GM20431 (cell line): ENCODE results near the gene MXRA7.

Experiments
- in situ Hi-C: fragments of 300-500 bp; cut with MseI, MboI; formaldehyde crosslinking; loops from one replicate; pipeline ENCODE4 v1.15.0; 2020; ENCODE audit warnings: low sequenced_read_pairs; ENCODE audit not compliant: unreplicated experiment

MXRA7 gene

GRCh38 chr17:76682296-76682695, 28.5 kb downstream of the MXRA7 start:
- in situ Hi-C loops = no loop called here

- in situ Hi-C loops = no loop called here
Measured at GRCh38 chr17:76681222-76682137, 29.3 kb downstream of the MXRA7 start.

- in situ Hi-C loops = no loop called here
Measured at GRCh38 chr17:76679239-76679638, 31.5 kb downstream of the MXRA7 start.

GRCh38 chr17:76678330-76678729, 32.4 kb downstream of the MXRA7 start:
- in situ Hi-C loops = no loop called here

- in situ Hi-C loops = no loop called here
Measured at GRCh38 chr17:76677406-76677805, 33.4 kb downstream of the MXRA7 start.

GRCh38 chr17:76676629-76677028, 34.1 kb downstream of the MXRA7 start:
- in situ Hi-C loops = no loop called here

- in situ Hi-C loops = no loop called here
Measured at GRCh38 chr17:76675648-76676047, 35.1 kb downstream of the MXRA7 start.

GRCh38 chr17:76674600-76674999, 36.2 kb downstream of the MXRA7 start:
- in situ Hi-C loops = no loop called here

- in situ Hi-C loops = no loop called here
Measured at GRCh38 chr17:76673729-76674128, 37.0 kb downstream of the MXRA7 start.

GRCh38 chr17:76672892-76673291, 37.9 kb downstream of the MXRA7 start:
- in situ Hi-C loops = no loop called here

- in situ Hi-C loops = no loop called here
Measured at GRCh38 chr17:76672270-76672851, 38.4 kb downstream of the MXRA7 start.

GRCh38 chr17:76671912-76672262, 38.9 kb downstream of the MXRA7 start:
- in situ Hi-C loops = no loop called here

GRCh38 chr17:76671123-76671911, 39.4 kb downstream of the MXRA7 start:
- in situ Hi-C loops = no loop called here

- in situ Hi-C loops = no loop called here
Measured at GRCh38 chr17:76670718-76671122, 40.0 kb downstream of the MXRA7 start.

- in situ Hi-C loops = no loop called here
Measured at GRCh38 chr17:76670020-76670717, 40.6 kb downstream of the MXRA7 start.

- in situ Hi-C loops = no loop called here
Measured at GRCh38 chr17:76667786-76668453, 42.8 kb downstream of the MXRA7 start.

GRCh38 chr17:76667491-76667755, 43.3 kb downstream of the MXRA7 start:
- in situ Hi-C loops = no loop called here

- in situ Hi-C loops = no loop called here
Measured at GRCh38 chr17:76660656-76661042, 50.1 kb downstream of the MXRA7 start.

- in situ Hi-C loops = no loop called here
Measured at GRCh38 chr17:76659928-76660655, 50.7 kb downstream of the MXRA7 start.
